ENCODE data around the gene RPTOR. TPM values are rescaled to one million over a fixed set of nuclear protein-coding genes. Genes with fewer than 3 reads are reported as not detected.
"Not testable (repeated sequence)": the region's sequence is repeated elsewhere in the genome, so short reads cannot be mapped to it uniquely, and the experiment has no call there.

RPTOR gene
- polyA plus RNA-seq, 2 donors = 7.1 to 10.5 TPM

DNA sequence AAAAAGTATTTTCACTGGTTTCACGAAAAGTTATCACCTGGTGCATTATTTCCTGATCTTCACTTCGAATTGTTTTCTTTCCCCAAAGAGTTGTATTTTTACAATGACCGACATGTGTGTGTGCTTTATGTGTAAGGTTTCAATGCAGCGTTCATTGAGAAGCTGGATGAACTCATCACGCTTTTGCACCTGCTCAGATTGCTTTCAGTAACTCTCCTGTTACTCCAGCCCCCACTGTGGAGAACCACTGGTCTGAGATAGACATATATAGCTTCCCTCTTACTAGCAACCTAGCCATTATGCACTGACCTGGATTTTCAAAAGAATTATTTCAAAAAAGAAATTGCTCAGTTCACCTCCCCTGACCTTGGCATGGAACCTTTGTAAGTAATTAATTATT, 268.7 kb downstream of the RPTOR start:
- peaks cover 0 to 6% of the 10 kb centered on the region in 2 donors for H3K4me1 ChIP-seq (ENCODE audit: control insufficient read depth in 2 of 2, insufficient read depth in 2 of 2, low read length in 1 of 2)
- peaks cover 0 to 4% of the 10 kb centered on the region in 2 donors for H3K36me3 ChIP-seq (ENCODE audit: control insufficient read depth in 2 of 2, insufficient read depth in 2 of 2, low read length in 1 of 2)
- peaks cover 0 to 3% of the 10 kb centered on the region in 2 donors for H3K9me3 ChIP-seq (ENCODE audit: control insufficient read depth in 2 of 2, insufficient read depth in 1 of 2, low read depth in 1 of 2, low read length in 1 of 2)
- no peaks in the 10 kb centered on the region for H3K27me3 ChIP-seq (ENCODE audit: control insufficient read depth in 1 of 2, insufficient read depth in 2 of 2, low read length in 2 of 2)
- 95 to 99% methylated on average over 5 of the region's 5 CpGs for WGBS, 2 donors
- no peak overlapping the region for H3K4me3 ChIP-seq (ENCODE audit: low read depth in 1 of 2, low read length in 2 of 2)
- no peak overlapping the region for H3K27ac ChIP-seq (ENCODE audit: low read depth in 2 of 2, low read length in 1 of 2)

DNA sequence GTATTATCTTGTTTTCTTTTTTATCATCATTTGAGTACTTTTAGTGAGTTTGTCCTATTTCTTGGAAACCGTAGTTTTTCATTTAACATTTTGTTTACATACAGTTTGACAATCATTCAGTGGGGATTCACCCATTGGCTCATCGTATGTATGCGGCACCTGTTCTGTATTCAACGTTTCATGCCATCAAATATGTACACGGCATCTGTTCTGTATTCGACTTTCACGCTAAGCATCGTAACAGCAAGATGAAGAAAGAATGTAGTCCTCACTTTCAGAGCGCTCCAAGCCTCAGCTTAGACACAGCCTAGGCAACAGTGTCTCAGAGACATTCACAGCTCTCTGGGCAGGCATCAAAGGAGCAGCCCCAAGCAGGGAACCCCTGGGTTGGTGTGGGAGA, 269.9 kb downstream of the RPTOR start:
- 96 to 97% methylated on average over 9 of the region's 9 CpGs for WGBS, 2 donors
- Histone ChIP-seq H3K36me3 (ENCODE audit: control insufficient read depth in 2 of 2, insufficient read depth in 2 of 2, low read length in 1 of 2) (peaks cover 0 to 4% of the 10 kb centered on the region in 2 donors), H3K9me3 (ENCODE audit: control insufficient read depth in 2 of 2, insufficient read depth in 1 of 2, low read depth in 1 of 2, low read length in 1 of 2) (peaks cover 0 to 3% of the 10 kb centered on the region in 2 donors), H3K27me3 (ENCODE audit: control insufficient read depth in 1 of 2, insufficient read depth in 2 of 2, low read length in 2 of 2) (no peaks in the 10 kb centered on the region), H3K4me1 (ENCODE audit: control insufficient read depth in 2 of 2, insufficient read depth in 2 of 2, low read length in 1 of 2) (peaks cover 0 to 6% of the 10 kb centered on the region in 2 donors), H3K27ac (ENCODE audit: low read depth in 2 of 2, low read length in 1 of 2) (no peak overlapping the region), H3K4me3 (ENCODE audit: low read depth in 1 of 2, low read length in 2 of 2) (no peak overlapping the region)

DNA sequence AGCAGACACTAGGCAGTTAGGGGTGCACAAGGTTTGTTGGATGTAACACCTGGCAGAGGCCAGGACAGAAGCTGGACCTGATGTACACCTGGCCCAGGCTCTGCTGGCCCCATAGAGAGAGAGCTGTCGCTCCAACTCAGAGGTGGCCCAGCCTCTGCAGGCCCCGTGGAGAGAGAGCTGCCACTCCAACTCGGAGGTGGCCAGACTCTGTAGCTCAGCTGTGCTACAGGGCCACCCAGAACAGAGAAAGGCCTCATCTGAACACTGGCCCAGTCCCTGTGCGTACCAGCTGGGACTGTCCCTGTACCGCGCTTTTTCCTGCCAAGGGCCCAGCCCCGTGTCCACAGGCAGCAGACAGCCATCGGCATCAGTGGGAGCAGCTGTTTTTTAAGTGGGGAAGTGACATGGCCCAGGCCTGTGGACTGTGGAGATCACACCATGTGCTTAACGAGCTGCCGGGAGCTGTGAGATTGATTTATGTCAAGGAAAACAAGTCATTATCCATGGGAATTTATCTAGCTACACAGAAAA, 270.6 kb downstream of the RPTOR start:
- Histone ChIP-seq H3K9me3 (ENCODE audit: control insufficient read depth in 2 of 2, insufficient read depth in 1 of 2, low read depth in 1 of 2, low read length in 1 of 2) (peaks cover 0 to 3% of the 10 kb centered on the region in 2 donors), H3K4me1 (ENCODE audit: control insufficient read depth in 2 of 2, insufficient read depth in 2 of 2, low read length in 1 of 2) (peaks cover 0 to 6% of the 10 kb centered on the region in 2 donors), H3K27ac (ENCODE audit: low read depth in 2 of 2, low read length in 1 of 2) (no peak overlapping the region), H3K27me3 (ENCODE audit: control insufficient read depth in 1 of 2, insufficient read depth in 2 of 2, low read length in 2 of 2) (no peaks in the 10 kb centered on the region), H3K4me3 (ENCODE audit: low read depth in 1 of 2, low read length in 2 of 2) (no peak overlapping the region), H3K36me3 (ENCODE audit: control insufficient read depth in 2 of 2, insufficient read depth in 2 of 2, low read length in 1 of 2) (peaks cover 0 to 4% of the 10 kb centered on the region in 2 donors)
- 88 to 93% methylated on average over 10 of the region's 10 CpGs for WGBS, 2 donors

DNA sequence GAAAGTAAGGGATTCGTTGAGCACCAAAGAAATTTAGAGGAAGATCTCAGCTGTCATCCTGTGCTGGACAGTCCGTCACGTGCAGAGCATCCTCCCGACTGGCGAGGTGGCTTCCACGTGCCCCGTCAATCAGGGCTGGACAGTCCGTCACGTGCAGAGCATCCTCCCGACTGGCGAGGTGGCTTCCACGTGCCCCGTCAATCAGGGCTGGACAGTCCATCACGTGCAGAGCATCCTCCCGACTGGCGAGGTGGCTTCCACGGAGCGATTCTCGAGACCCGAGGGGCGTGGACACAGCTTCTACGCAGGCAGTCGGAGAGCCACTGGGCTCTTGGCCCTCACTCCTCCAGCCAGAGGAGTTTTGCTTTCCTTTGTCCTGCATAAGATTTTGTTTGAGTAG, 271.1 kb downstream of the RPTOR start:
- H3K9me3 ChIP-seq (ENCODE audit: control insufficient read depth in 2 of 2, insufficient read depth in 1 of 2, low read depth in 1 of 2, low read length in 1 of 2); H3K27ac ChIP-seq (ENCODE audit: low read depth in 2 of 2, low read length in 1 of 2); H3K4me3 ChIP-seq (ENCODE audit: low read depth in 1 of 2, low read length in 2 of 2); H3K27me3 ChIP-seq (ENCODE audit: control insufficient read depth in 1 of 2, insufficient read depth in 2 of 2, low read length in 2 of 2); H3K4me1 ChIP-seq (ENCODE audit: control insufficient read depth in 2 of 2, insufficient read depth in 2 of 2, low read length in 1 of 2); H3K36me3 ChIP-seq (ENCODE audit: control insufficient read depth in 2 of 2, insufficient read depth in 2 of 2, low read length in 1 of 2): not testable (repeated sequence)
- WGBS, 2 donors = 93 to 96% methylated on average over 23 of the region's 23 CpGs

DNA sequence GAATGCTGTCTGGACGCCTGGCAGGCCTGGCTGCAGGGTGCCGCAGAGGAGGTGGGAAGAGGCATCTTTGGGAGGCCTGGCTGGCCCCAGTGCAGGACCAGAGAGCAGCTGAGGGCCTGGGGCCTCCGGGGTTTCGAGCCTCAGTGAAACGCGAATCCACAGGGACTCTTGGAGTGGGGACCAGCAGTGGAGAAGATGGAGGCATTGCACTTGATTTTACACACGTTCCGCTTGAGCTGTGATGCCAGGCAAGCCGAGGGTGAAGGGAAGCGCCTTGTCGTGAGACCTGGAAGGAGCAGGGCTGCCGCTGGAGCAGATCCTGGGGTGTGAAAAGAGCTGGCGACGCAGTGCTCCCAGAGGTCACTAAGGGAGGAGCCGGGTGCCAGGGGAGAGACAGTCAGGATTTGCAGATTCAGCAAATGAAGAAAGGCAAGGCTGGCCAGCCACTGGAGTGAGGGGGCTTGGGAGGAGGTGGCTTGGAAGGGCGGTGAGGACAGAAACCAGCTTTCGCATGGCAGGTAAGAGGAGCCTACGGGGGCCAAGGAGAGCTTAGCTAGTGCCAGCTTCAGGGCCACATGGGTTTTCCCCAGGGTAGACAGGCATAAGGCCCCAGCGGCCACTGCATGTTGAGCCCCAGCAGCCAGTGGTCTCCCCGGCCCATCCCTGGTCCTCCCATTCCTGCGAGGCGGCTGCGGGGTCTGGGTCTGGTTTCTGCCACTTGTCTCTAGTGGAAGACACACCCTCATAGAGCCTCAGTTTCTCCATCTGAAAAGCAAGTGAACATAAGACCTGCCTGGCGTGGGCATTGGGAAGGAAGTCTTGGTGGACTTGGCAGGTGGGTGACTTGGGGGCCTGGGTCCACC, 271.8 kb downstream of the RPTOR start:
- H3K4me3 ChIP-seq (ENCODE audit: low read depth in 1 of 2, low read length in 2 of 2) = no peak overlapping the region
- peaks cover 0 to 2% of the 10 kb centered on the region in 2 donors for H3K9me3 ChIP-seq (ENCODE audit: control insufficient read depth in 2 of 2, insufficient read depth in 1 of 2, low read depth in 1 of 2, low read length in 1 of 2)
- H3K36me3 ChIP-seq (ENCODE audit: control insufficient read depth in 2 of 2, insufficient read depth in 2 of 2, low read length in 1 of 2) = peaks cover 0 to 5% of the 10 kb centered on the region in 2 donors
- H3K27ac ChIP-seq (ENCODE audit: low read depth in 2 of 2, low read length in 1 of 2) = no peak overlapping the region
- peaks cover 0 to 4% of the 10 kb centered on the region in 2 donors for H3K4me1 ChIP-seq (ENCODE audit: control insufficient read depth in 2 of 2, insufficient read depth in 2 of 2, low read length in 1 of 2)
- 96 to 97% methylated on average over 24 of the region's 24 CpGs for WGBS, 2 donors
- no peaks in the 10 kb centered on the region for H3K27me3 ChIP-seq (ENCODE audit: control insufficient read depth in 1 of 2, insufficient read depth in 2 of 2, low read length in 2 of 2)

DNA sequence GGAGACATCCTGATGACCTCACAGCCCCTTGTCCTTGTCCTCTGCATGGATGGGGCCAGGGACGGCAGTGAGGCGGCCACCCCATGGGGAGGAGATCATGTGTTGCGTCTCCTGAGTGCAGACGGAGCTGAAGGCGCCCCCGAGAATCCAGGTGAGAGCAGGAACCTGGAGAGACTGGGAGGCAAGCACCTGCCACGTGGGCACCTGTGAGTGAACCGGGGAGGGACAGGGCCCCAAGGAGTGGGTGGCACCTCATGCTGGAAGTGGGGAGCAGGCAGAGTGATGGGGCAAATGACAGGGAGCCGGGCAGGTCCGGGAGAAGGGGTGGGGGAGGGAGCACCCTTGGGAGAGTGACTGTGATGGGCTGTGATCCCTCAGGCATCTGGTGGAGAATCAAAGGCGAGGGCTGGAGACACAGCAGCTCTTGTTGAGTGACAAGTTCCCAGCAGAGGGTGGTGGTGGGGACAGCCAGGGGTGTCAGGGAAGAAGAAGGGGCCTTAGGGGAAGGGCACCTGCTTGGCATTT, 272.7 kb downstream of the RPTOR start:
- Histone ChIP-seq H3K4me3 (ENCODE audit: low read depth in 1 of 2, low read length in 2 of 2) (no peak overlapping the region), H3K27ac (ENCODE audit: low read depth in 2 of 2, low read length in 1 of 2) (no peak overlapping the region), H3K9me3 (ENCODE audit: control insufficient read depth in 2 of 2, insufficient read depth in 1 of 2, low read depth in 1 of 2, low read length in 1 of 2) (no peaks in the 10 kb centered on the region), H3K27me3 (ENCODE audit: control insufficient read depth in 1 of 2, insufficient read depth in 2 of 2, low read length in 2 of 2) (no peaks in the 10 kb centered on the region), H3K4me1 (ENCODE audit: control insufficient read depth in 2 of 2, insufficient read depth in 2 of 2, low read length in 1 of 2) (no peaks in the 10 kb centered on the region), H3K36me3 (ENCODE audit: control insufficient read depth in 2 of 2, insufficient read depth in 2 of 2, low read length in 1 of 2) (peaks cover 3 to 6% of the 10 kb centered on the region in 2 donors)
- 94 to 96% methylated on average over 11 of the region's 11 CpGs for WGBS, 2 donors

DNA sequence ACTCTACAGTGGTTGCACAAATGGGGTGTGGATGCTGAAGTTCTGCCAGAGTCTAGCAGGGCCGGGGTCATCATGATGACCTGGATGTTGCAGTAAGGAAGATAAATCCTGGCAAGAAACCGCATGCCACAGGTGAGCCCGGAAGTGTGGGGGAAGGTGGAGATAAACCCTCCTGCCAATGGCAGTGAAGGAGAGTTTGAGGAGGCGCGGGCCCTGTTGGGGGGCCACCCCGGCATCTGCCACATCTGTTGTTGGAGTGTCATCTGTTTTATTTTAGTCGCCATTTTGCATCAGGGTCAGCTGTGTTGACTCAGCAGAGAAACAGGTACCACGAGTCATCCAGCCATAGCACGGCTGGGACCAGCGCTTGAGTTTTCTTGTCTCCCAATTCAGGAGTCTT, 273.2 kb downstream of the RPTOR start:
- H3K4me3 ChIP-seq (ENCODE audit: low read depth in 1 of 2, low read length in 2 of 2) = no peak overlapping the region
- H3K4me1 ChIP-seq (ENCODE audit: control insufficient read depth in 2 of 2, insufficient read depth in 2 of 2, low read length in 1 of 2) = no peaks in the 10 kb centered on the region
- H3K36me3 ChIP-seq (ENCODE audit: control insufficient read depth in 2 of 2, insufficient read depth in 2 of 2, low read length in 1 of 2) = peaks cover 3 to 8% of the 10 kb centered on the region in 2 donors
- no peaks in the 10 kb centered on the region for H3K9me3 ChIP-seq (ENCODE audit: control insufficient read depth in 2 of 2, insufficient read depth in 1 of 2, low read depth in 1 of 2, low read length in 1 of 2)
- H3K27me3 ChIP-seq (ENCODE audit: control insufficient read depth in 1 of 2, insufficient read depth in 2 of 2, low read length in 2 of 2) = no peaks in the 10 kb centered on the region
- no peak overlapping the region for H3K27ac ChIP-seq (ENCODE audit: low read depth in 2 of 2, low read length in 1 of 2)
- WGBS, 2 donors = 82 to 85% methylated on average over 10 of the region's 10 CpGs

DNA sequence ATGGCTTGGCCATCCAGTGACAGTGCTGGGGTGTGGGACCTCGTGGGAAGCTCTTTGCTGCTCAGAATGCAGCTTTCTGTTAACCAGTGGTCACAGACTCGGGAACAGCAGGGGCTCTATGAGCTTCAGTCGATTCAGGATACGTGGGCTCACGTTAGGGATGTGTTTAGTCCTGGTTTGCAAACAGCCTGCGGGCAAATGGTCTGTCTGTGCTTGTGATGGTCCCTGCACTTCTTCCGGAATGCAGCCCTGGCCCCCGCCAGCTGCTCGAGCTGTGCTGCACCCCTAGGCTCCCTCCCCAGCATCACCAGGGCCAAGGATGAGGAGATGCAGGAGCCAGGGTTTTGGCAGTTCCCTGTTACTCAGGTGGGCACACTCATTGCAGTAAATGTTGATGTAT, 274.2 kb downstream of the RPTOR start:
- 83 to 84% methylated on average over 9 of the region's 9 CpGs for WGBS, 2 donors

DNA sequence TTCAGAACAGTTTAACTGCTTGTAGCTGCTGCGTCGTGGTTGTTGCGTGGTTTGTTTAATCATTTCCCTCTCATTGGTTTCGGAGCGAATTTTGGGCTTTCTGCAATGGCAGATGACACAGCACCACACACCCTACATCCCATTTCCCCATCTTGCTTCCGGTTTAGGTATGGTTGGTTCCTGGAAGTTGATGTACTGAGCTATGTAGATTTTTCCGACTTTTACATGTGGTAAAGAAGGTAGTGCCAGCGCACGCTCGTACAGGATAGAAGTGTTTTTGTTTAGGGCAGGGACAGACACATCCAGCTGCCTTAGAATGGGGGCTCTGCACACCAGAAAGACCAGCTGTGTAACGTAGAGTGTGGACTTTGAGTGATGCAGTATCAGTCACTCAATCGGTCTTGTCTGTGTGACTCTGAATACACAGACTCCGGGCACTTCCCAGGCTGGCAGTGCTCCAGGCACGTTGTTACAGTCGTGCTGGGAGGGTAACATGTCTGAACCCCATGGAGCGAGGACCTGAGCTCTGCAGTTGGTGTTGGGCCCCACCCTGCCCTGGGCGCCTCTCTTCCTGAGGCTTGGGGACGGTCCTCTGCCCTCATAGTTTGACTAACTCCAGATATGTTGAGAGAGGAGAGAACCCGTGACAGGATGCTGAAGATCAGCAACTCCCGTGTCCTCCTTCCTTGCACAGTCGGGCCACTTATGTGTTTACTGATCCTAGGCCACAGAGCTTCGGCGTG, 275.0 kb downstream of the RPTOR start:
- H3K4me1 ChIP-seq (ENCODE audit: control insufficient read depth in 2 of 2, insufficient read depth in 2 of 2, low read length in 1 of 2) = no peaks in the 10 kb centered on the region
- no peak overlapping the region for H3K27ac ChIP-seq (ENCODE audit: low read depth in 2 of 2, low read length in 1 of 2)
- H3K9me3 ChIP-seq (ENCODE audit: control insufficient read depth in 2 of 2, insufficient read depth in 1 of 2, low read depth in 1 of 2, low read length in 1 of 2) = no peaks in the 10 kb centered on the region
- H3K36me3 ChIP-seq (ENCODE audit: control insufficient read depth in 2 of 2, insufficient read depth in 2 of 2, low read length in 1 of 2) = peaks cover 3 to 14% of the 10 kb centered on the region in 2 donors
- H3K27me3 ChIP-seq (ENCODE audit: control insufficient read depth in 1 of 2, insufficient read depth in 2 of 2, low read length in 2 of 2) = no peaks in the 10 kb centered on the region
- no peak overlapping the region for H3K4me3 ChIP-seq (ENCODE audit: low read depth in 1 of 2, low read length in 2 of 2)
- WGBS, 2 donors = 71 to 73% methylated on average over 23 of the region's 23 CpGs

More for the DNA sequence above, 274.2 kb downstream of the RPTOR start:
- Histone ChIP-seq H3K4me1 (ENCODE audit: control insufficient read depth in 2 of 2, insufficient read depth in 2 of 2, low read length in 1 of 2) (no peaks in the 10 kb centered on the region), H3K4me3 (ENCODE audit: low read depth in 1 of 2, low read length in 2 of 2) (no peak overlapping the region), H3K36me3 (ENCODE audit: control insufficient read depth in 2 of 2, insufficient read depth in 2 of 2, low read length in 1 of 2) (peaks cover 3 to 13% of the 10 kb centered on the region in 2 donors), H3K9me3 (ENCODE audit: control insufficient read depth in 2 of 2, insufficient read depth in 1 of 2, low read depth in 1 of 2, low read length in 1 of 2) (no peaks in the 10 kb centered on the region), H3K27me3 (ENCODE audit: control insufficient read depth in 1 of 2, insufficient read depth in 2 of 2, low read length in 2 of 2) (no peaks in the 10 kb centered on the region), H3K27ac (ENCODE audit: low read depth in 2 of 2, low read length in 1 of 2) (no peak overlapping the region)
